Ishikawa (cell line): ENCODE results near the gene PPP1R12B.

ENCODE experiments used
- CEBPB ChIP-seq: IDR thresholded peaks from 2 replicates; pipeline ENCODE4 v1.6.1; 2012
- CREB1 ChIP-seq: IDR thresholded peaks from 2 replicates; pipeline ENCODE4 v1.6.1; 2012; ENCODE audit warnings: low read depth
- EGR1 ChIP-seq: IDR thresholded peaks from 2 replicates; pipeline ENCODE4 v1.6.1; 2012
- EP300 ChIP-seq: IDR thresholded peaks from 2 replicates; pipeline ENCODE4 v1.6.1; 2012; ENCODE audit warnings: borderline replicate concordance
- FOXM1 ChIP-seq: IDR thresholded peaks from 2 replicates; pipeline ENCODE4 v1.6.1; 2012; ENCODE audit warnings: low read depth, borderline replicate concordance
- NFIC ChIP-seq: IDR thresholded peaks from 2 replicates; pipeline ENCODE4 v1.6.1; 2012
- RAD21 ChIP-seq: IDR thresholded peaks from 2 replicates; pipeline ENCODE4 v1.6.1; 2012; ENCODE audit warnings: low read depth
- TAF1 ChIP-seq: IDR thresholded peaks from 2 replicates; pipeline ENCODE4 v1.6.1; 2012; ENCODE audit warnings: low read depth, mild to moderate bottlenecking
- TCF12 ChIP-seq: IDR thresholded peaks from 2 replicates; pipeline ENCODE4 v1.6.1; 2012; ENCODE audit warnings: low read depth
- TEAD4 ChIP-seq: IDR thresholded peaks from 2 replicates; pipeline ENCODE4 v1.6.1; 2012
- YY1 ChIP-seq: IDR thresholded peaks from 2 replicates; pipeline ENCODE4 v1.6.1; 2012; ENCODE audit warnings: low read depth
- ZBTB7A ChIP-seq: IDR thresholded peaks from 2 replicates; pipeline ENCODE4 v1.6.1; 2012; ENCODE audit warnings: low read depth
- TF ChIP-seq, protein P1 (sequence below): IDR thresholded peaks from 2 replicates; pipeline ENCODE4 v1.6.1; 2012
- TF ChIP-seq, protein P2 (sequence below): IDR thresholded peaks from 2 replicates; pipeline ENCODE4 v1.6.1; 2012; ENCODE audit warnings: low read depth, mild to moderate bottlenecking
- TF ChIP-seq, protein P3 (sequence below): IDR thresholded peaks from 2 replicates; pipeline ENCODE4 v1.6.1; 2012

The PPP1R12B gene

DNA sequence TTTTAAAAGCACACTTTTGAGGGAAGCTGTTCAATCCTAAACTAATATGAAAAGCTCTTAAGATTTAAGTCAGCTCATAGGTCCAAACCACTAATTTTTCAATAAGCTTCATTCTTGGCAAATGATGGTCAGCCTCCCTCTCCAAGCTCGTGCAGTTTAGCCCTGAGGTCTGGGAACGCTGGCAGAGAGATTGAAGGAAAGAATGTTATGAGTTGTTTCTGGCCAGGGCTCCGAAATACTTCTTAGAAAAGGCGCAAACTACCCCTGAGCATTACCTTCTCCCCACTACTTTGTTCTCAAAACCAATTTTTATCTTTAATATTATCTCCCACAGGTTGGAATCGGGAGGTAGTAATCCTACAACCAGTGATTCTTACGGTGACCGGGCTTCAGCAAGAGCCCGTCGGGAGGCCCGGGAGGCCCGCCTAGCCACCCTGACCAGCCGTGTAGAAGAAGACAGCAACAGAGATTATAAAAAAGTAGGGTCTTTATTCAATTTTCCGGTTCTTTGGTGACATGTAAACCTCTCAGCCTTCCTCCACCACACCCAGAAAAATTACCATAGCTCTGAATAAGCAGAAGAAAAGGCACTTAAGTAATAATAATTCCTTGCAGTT is 214.1 kb downstream of the PPP1R12B start:
- TF ChIP-seq, protein P1, sequence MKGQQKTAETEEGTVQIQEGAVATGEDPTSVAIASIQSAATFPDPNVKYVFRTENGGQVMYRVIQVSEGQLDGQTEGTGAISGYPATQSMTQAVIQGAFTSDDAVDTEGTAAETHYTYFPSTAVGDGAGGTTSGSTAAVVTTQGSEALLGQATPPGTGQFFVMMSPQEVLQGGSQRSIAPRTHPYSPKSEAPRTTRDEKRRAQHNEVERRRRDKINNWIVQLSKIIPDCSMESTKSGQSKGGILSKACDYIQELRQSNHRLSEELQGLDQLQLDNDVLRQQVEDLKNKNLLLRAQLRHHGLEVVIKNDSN, result no peak
- TF ChIP-seq EGR1, result no peak

DNA sequence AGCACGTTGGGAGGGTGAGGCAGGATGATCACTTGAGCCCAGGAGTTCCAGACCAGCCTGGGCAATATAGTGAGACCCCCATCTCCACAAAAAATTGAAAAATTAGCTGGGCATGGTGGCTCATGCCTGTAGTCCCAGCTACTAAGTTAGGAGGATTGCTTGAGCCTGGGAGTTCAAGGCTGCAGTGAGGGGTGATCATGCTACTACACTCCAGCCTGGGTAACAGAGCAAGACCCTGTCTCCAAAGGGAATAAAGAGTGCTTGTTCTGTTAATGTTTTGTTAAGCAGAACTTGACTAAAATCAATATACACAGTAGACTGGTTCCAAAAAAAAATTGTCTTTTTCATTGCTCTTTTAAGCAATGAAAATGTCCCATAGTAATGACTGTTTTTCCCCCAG is 215.3 kb downstream of the PPP1R12B start:
- TF ChIP-seq CEBPB (no peak), YY1 (no peak), TAF1 (no peak), NFIC (no peak), RAD21 (no peak)
- TF ChIP-seq, protein P1, result no peak

DNA sequence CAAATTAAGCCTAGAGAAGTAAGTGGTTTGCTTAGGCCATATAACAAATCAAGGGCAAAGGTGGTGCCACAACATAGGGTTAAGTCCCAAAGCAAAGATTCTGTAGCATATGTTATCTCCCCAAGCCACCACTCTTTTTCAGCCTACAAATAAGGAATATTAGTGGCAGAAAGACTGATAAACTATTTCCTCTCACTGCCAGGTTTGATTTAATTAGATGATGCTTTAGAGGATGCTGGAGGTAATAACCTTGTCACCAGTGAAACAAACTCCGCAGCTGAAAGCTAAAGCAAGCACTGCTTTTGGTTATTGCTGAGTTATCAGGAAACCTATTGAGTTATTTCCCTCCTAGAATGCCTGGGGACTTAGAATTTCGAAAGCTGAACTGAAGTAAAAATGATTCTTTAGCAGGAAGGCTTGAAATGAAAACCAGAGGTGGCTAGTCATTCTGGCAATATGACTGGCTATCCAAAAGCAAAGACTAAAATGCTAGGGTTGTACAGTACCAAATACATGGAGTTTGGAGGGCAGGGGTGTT is 216.5 kb downstream of the PPP1R12B start:
- no peak for TF ChIP-seq CEBPB
- no peak for TF ChIP-seq CREB1
- TF ChIP-seq NFIC, result no peak
- TF ChIP-seq TCF12, result no peak
- no peak for TF ChIP-seq YY1
- no peak for TF ChIP-seq TEAD4
- TF ChIP-seq EP300, result no peak
- no peak for TF ChIP-seq TAF1
- no peak for TF ChIP-seq RAD21
- no peak for TF ChIP-seq FOXM1
- TF ChIP-seq, protein P1, result no peak
- TF ChIP-seq, protein P2, sequence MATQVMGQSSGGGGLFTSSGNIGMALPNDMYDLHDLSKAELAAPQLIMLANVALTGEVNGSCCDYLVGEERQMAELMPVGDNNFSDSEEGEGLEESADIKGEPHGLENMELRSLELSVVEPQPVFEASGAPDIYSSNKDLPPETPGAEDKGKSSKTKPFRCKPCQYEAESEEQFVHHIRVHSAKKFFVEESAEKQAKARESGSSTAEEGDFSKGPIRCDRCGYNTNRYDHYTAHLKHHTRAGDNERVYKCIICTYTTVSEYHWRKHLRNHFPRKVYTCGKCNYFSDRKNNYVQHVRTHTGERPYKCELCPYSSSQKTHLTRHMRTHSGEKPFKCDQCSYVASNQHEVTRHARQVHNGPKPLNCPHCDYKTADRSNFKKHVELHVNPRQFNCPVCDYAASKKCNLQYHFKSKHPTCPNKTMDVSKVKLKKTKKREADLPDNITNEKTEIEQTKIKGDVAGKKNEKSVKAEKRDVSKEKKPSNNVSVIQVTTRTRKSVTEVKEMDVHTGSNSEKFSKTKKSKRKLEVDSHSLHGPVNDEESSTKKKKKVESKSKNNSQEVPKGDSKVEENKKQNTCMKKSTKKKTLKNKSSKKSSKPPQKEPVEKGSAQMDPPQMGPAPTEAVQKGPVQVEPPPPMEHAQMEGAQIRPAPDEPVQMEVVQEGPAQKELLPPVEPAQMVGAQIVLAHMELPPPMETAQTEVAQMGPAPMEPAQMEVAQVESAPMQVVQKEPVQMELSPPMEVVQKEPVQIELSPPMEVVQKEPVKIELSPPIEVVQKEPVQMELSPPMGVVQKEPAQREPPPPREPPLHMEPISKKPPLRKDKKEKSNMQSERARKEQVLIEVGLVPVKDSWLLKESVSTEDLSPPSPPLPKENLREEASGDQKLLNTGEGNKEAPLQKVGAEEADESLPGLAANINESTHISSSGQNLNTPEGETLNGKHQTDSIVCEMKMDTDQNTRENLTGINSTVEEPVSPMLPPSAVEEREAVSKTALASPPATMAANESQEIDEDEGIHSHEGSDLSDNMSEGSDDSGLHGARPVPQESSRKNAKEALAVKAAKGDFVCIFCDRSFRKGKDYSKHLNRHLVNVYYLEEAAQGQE, result no peak
- TF ChIP-seq ZBTB7A, result no peak
- TF ChIP-seq EGR1, result no peak
- TF ChIP-seq, protein P3, sequence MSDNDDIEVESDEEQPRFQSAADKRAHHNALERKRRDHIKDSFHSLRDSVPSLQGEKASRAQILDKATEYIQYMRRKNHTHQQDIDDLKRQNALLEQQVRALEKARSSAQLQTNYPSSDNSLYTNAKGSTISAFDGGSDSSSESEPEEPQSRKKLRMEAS, result no peak

DNA sequence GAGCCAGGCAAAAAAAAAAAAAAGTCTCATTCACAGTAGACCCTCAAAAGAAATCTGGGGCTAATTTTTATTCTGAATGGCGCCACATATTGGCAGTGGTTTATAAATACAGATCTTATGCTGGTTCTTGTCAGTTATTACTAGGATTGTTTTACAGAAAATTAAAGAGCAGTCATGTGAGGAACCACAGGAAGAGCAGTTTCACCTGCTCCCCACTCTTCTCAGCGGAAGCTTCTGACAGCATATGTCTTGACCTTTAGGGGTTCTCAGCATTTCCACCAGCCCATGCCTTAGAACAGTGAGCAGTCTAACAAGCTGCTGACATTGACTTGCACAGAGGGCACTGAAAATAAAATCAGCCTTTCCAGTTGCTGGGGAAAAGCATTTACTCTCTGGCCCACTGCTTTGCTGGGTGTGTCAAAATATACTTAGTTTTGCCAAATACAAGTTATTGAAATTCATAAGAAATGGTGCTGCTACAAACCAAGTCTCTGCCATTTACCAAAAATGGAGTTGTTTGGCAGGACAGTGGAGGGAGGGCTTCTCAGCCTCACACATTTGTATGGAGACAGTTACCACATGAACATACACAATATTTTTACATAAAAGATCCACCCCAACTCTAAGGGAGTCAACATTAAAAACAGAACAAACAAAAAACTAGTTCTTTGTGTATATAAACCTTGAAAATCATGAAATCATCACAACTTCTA is 217.5 kb downstream of the PPP1R12B start:
- no peak for TF ChIP-seq TEAD4
- TF ChIP-seq, protein P1, result 0 out of 2 replicates have a peak, but pooled peaks have one; percentile 11
- TF ChIP-seq, protein P2, result no peak
- TF ChIP-seq EGR1, result no peak
- TF ChIP-seq CREB1, result no peak
- no peak for TF ChIP-seq ZBTB7A

DNA sequence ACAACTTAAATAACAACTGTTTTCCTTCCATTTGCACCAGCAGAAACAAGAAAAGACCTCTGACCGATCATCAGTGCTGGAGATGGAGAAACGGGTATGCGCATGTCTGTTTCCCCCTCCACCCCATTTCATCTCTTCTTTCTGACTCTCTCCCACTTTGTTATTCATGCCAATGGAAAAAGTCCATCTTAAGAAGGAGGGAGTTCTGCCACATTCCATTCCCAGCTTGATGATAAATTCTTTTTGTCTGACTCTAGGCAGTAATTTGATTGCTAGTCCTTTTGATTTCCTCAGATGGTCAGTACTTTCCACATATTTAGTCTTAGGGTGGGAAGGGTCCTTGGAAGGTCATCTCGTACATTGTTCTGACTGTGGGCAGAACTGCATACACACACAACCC is 219.2 kb downstream of the PPP1R12B start:
- TF ChIP-seq TEAD4 (peak; percentile 92), NFIC (peak; percentile 66), EP300 (peak; percentile 89), TCF12 (peak; percentile 74), CREB1 (no peak), YY1 (no peak)

DNA sequence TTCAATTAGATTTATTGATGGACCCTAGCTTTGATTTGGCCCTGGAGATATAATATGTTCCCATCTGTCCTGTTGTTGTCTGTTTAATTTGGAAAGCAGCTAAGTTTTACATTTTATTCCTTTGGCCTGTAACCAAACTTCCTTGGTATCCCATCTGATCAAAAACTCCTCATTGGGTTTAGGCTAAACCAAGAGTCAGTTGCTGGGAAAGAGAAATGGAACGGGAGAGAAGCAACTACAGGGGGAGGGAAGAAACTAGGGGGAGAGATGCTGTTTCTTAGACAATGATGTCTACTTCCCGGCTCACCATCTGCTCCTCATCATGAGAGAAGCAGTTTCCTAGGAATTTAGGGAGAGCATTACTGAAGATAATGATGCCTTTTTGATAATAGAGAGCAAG is 219.9 kb downstream of the PPP1R12B start:
- TF ChIP-seq YY1, result no peak
- TF ChIP-seq CREB1, result no peak
- no peak for TF ChIP-seq EGR1
- no peak for TF ChIP-seq FOXM1
- no peak for TF ChIP-seq CEBPB
- TF ChIP-seq, protein P2, result no peak
- TF ChIP-seq TEAD4, result no peak
- no peak for TF ChIP-seq NFIC
- TF ChIP-seq EP300, result no peak
- no peak for TF ChIP-seq TCF12
- TF ChIP-seq, protein P1, result no peak
- TF ChIP-seq TAF1, result no peak
- no peak for TF ChIP-seq RAD21
- TF ChIP-seq, protein P3, result no peak
